Activated CD4-positive, CD25-positive, alpha-beta regulatory T cell (primary cell): ENCODE data around the gene RPL5.

ENCODE experiments used
- DNase-seq, 4 experiments: peaks; one replicate each; lab custom pipeline; 2025; lab: John Stamatoyannopoulos, UW

RPL5 gene

GRCh38 chr1:92855236-92855635 is 23.4 kb downstream of the RPL5 start:
- DNase-seq, result no peak

DNA sequence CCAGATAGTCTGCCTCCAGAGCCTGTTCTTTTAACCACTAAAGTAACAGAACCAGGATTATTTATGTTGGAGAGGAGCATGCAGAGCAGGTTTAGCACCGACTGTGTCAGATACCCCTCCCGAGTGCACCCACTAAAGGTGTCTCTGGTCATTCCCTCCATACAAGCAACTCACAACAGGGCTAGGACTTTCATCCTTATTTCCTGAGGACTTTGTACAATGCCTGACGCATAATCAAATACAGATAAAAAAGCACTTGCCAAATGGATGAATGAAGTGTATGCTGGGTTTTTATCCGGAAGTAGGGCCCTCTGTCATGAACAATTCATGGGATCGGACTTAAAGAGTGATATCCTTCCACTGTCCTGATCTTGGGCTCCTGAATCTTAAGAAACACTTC is 26.0 kb downstream of the RPL5 start:
- no peak for DNase-seq

DNA sequence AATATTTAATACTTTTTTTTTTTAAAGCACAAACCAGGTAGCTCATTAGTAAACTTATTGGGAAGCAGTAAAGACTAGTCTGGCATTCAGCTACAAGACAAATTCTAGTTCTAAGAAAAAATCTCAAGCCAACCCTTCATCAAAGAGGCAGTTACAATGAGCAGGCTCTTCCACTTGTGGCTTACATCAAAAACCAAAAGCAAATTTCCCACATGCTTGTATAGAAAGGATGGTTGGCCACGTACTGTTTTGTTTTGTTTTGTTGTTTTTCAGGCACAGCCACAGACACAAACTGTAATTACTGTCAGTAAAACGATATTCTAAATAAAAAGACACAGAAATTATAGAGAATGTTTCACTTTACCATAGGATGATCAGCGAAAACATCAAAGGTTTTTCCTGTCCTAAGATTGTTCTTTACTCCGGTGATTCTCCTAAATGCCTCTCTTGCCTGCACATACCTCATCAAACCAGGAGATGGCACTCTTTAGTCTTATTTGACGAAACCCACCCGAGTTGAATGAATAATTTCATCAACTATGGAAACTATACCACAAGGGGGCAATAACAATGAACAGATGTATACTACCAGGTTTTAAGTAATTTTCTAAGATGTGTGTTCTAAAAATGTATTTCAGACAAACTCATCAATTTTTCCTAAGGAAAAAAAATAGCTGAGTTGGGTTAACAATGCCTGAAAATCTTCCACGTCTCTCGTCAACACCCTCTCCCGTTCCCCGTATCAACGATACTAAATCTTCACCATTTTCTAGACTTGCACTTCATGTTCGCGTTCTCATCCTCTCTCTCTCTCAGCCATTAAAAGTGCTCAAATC is 26.9 kb downstream of the RPL5 start:
- DNase-seq, result peak in 3 of 4 experiments; percentile 6 to 12 (median 10)

GRCh38 chr1:92859400-92860039 is 27.7 kb downstream of the RPL5 start:
- DNase-seq, result no peak

GRCh38 chr1:92862605-92863004 is 30.8 kb downstream of the RPL5 start:
- DNase-seq, result no peak

GRCh38 chr1:92864131-92864530 is 32.3 kb downstream of the RPL5 start:
- DNase-seq, result no peak

GRCh38 chr1:92870591-92870990 is 38.8 kb downstream of the RPL5 start:
- no peak for DNase-seq

DNA sequence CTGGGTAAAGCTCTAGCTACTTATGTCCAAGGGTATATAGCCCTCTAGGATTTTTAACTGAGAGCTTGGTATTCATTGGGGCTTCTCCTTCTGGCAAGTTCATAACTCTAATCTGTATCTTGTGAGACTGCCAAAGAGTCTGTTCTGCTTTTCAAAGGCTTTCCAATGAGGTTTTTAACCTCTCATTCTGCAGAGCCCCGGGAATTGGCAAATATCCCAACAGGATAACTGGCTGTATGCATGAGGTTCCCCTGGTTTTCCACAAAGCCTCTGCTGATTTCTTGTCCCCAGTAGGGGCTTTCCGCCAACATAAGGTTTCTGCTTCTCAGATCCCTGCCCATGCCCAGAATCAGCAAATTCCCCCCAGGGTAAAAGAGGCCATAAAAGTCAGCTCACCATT is 40.9 kb downstream of the RPL5 start:
- no peak for DNase-seq

GRCh38 chr1:92874987-92875386 is 43.1 kb downstream of the RPL5 start:
- no peak for DNase-seq

DNA sequence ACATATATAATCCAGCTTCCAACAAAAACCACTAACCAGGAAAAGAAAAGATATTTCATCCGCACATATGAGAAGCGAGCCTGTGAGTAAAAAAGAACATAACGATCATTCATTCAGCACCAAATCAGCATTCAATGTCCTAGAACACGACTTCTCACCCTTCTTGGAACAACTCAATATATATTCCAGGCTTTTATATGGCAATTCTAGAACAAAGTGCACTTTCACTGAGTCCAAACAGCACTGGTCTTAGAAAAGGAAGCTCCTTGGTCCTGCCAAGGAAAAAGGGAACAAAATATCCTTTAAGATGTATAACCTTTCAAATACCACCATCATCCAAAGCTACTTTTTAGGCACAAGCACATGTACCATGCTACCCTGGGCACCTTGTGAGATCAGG is 44.5 kb downstream of the RPL5 start:
- no peak for DNase-seq

DNA sequence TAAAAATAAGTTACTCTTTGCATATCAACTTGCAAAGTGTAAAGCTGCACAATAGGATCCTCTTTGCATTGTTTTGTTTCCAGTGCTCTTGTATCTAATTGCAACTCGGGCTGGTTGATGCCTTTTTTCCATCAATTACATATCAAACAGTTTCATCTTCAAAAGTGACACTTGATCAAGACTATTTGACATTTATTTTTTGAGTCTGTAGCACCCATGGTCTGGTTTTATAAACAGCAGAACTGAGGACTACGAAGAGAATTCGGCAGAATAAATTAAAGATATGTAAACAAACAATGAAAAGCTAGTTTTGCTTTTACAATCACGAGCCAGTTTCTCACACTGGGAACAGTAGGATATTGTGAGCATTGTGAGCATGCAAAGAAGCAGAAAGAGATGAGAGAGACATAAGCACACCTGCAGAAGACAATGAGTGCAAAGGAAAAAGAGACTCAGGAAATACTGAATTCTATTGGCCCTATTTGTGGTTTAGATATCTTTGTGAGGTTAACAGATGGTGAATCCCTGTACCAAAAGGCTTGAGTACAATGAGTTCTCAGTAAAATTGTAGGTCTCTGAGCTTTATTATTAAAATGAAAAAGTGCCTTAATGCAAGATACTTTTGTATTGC is 45.4 kb downstream of the RPL5 start:
- no peak for DNase-seq

GRCh38 chr1:92877792-92878191 is 46.0 kb downstream of the RPL5 start:
- DNase-seq, result no peak

- no peak for DNase-seq
Measured at GRCh38 chr1:92879316-92879968, 47.6 kb downstream of the RPL5 start.

- no peak for DNase-seq
Measured at GRCh38 chr1:92881391-92881790, 49.6 kb downstream of the RPL5 start.

DNA sequence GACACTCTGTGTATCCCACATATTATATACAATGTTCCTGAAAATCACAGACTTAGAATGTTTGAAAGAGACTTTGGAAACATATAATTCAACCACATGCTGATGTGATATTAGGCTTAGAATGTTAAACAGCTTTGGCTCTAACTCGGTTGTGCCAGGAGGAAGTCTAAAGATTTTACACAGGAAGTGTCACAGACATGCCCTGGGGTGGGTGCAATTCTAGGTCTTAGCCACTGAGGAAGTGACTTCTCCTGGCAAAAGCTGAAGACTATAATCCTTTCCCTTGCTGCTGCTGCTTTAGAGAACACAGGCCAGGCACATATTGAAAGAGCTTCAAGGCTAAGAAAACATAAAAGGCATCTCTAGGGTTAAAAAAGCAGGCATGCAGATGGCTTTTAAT is 51.0 kb downstream of the RPL5 start:
- peak in 1 of 4 experiments; percentile 14 for DNase-seq

GRCh38 chr1:92883297-92883696 is 51.5 kb downstream of the RPL5 start:
- no peak for DNase-seq

GRCh38 chr1:92884195-92884594 is 52.4 kb downstream of the RPL5 start:
- DNase-seq, result no peak

GRCh38 chr1:92886886-92887419 is 55.1 kb downstream of the RPL5 start:
- DNase-seq, result no peak

DNA sequence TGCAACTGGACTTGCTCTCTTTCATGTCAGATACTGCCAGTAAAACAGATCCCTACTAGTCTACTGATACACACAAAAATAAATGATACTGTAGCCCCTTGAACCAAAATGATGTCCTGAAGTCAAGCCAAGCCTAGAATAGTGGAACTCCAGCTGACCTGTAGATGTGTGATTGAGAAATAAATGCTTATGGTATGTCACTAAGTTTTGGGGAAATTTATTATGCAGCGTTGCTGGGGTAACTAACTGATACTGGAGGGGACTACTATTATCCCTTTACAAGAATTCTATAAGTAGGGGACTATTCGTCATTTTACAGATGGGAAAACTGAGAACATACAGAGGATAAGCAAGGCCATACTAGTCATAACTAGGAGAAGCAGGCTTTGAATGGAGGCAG is 55.6 kb downstream of the RPL5 start:
- no peak for DNase-seq
